ENCODE data around the gene ZNF831.

Gene ZNF831

DNA sequence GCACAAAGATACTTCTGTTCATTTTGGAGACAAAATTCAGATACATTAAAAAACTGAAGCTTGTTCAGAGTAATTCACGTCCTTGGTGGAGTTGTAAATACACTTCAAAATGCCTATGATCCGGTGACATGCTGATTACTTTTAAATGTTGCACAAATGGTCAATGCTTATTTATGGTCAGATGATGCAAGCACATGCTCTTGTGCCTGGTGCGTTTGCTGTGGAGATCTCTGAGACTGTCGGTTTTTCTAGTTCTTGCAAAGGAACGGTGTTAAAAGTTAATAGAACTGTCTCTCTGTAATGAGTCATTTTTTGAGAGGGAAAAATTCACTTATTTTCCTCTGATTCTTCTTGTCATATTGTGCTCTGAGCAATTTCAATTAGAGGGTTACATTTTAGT, 91.6 kb downstream of the ZNF831 start:
- Histone ChIP-seq H3K27ac (no peak overlapping the region), H3K27me3 (replicated peaks) (no peaks in the 10 kb centered on the region), H3K36me3 (replicated peaks) (no peaks in the 10 kb centered on the region), H3K4me3 (ENCODE audit: low read depth, low read length) (no peak overlapping the region)
- no peak for DNase-seq
- TF ChIP-seq, protein P1, sequence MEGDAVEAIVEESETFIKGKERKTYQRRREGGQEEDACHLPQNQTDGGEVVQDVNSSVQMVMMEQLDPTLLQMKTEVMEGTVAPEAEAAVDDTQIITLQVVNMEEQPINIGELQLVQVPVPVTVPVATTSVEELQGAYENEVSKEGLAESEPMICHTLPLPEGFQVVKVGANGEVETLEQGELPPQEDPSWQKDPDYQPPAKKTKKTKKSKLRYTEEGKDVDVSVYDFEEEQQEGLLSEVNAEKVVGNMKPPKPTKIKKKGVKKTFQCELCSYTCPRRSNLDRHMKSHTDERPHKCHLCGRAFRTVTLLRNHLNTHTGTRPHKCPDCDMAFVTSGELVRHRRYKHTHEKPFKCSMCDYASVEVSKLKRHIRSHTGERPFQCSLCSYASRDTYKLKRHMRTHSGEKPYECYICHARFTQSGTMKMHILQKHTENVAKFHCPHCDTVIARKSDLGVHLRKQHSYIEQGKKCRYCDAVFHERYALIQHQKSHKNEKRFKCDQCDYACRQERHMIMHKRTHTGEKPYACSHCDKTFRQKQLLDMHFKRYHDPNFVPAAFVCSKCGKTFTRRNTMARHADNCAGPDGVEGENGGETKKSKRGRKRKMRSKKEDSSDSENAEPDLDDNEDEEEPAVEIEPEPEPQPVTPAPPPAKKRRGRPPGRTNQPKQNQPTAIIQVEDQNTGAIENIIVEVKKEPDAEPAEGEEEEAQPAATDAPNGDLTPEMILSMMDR (IDR thresholded peaks at IDR 0.05; ENCODE audit: low read depth, low read length, missing control alignments): no peak
- in situ Hi-C loops (cut with HindIII; ENCODE audit: low pct_ligation_motif_present, low sequenced_read_pairs): no loop called here

DNA sequence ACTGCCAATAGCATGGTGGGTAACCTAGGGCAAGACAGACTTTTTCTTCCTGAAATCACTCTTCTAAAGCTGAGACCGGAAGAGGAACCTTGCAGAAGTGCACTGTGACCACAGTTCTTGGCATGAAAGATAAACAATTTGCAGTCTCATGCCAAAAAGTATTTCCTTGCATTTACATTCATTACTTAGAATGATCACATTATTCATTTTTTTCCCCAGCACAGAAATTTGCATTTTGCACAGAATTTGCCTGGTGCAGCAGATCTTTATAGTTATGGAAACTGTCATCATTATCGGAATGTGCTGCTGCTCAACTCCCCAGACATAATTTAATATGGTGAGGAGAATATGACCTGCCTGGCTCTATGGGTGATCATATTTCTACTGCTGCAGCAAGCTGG, 94.6 kb downstream of the ZNF831 start:
- Histone ChIP-seq H3K4me3 (ENCODE audit: low read depth, low read length) (no peak overlapping the region), H3K36me3 (replicated peaks) (no peaks in the 10 kb centered on the region), H3K27ac (no peak overlapping the region), H3K27me3 (replicated peaks) (no peaks in the 10 kb centered on the region)
- in situ Hi-C loops (cut with HindIII; ENCODE audit: low pct_ligation_motif_present, low sequenced_read_pairs): no loop called here
- TF ChIP-seq, protein P1 (IDR thresholded peaks at IDR 0.05; ENCODE audit: low read depth, low read length, missing control alignments): no peak
- no peak for DNase-seq

DNA sequence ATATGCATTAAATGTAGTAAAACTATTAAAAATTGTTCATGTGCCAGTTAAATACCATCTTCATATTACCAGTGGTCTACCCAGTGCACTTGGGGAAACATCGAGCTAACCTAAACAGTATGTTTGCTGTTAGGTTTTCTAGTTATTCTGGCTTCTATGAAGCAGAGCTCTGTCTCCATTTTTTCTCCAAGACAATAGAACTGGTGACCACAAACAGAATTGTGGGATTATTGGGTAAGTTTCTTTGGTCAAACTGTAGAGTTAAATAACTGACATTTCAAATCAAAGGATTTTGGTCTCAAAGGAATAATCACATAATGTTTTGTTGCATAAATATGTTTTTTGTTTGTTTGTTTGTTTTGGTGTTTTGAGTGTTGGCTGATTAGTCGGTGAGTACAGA, 96.3 kb downstream of the ZNF831 start:
- Histone ChIP-seq H3K4me3 (ENCODE audit: low read depth, low read length) (no peak overlapping the region), H3K36me3 (replicated peaks) (no peaks in the 10 kb centered on the region), H3K27ac (no peak overlapping the region), H3K27me3 (replicated peaks) (no peaks in the 10 kb centered on the region)
- TF ChIP-seq, protein P1 (IDR thresholded peaks at IDR 0.05; ENCODE audit: low read depth, low read length, missing control alignments): no peak
- in situ Hi-C loops (cut with HindIII; ENCODE audit: low pct_ligation_motif_present, low sequenced_read_pairs): no loop called here
- no peak for DNase-seq

DNA sequence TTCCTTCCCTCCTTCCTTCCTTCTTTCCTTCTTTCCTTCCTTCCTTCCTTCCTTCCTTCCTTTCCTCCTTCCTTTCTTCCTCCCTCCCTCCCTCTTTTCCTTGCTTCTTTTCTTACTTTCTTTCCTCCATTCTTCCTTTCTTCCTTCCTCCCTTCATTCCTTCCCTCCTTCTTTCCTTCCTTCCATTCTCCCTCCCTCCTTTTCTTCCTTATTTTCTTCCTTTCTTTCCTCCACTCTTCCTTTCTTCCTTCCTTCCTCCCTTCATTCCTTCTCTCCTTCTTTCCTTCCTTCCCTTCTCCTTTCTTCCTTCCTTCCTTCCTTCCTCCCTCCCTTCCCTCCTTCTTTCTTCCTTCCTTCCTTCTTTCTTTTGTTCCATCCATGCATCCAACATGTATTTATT, 101.7 kb downstream of the ZNF831 start:
- Histone ChIP-seq H3K36me3 (replicated peaks) (no peaks in the 10 kb centered on the region), H3K27me3 (replicated peaks) (no peaks in the 10 kb centered on the region), H3K27ac (no peak overlapping the region), H3K4me3 (ENCODE audit: low read depth, low read length) (no peak overlapping the region)
- in situ Hi-C loops (cut with HindIII; ENCODE audit: low pct_ligation_motif_present, low sequenced_read_pairs): no loop called here
- TF ChIP-seq, protein P1 (IDR thresholded peaks at IDR 0.05; ENCODE audit: low read depth, low read length, missing control alignments): no peak
- no peak for DNase-seq

DNA sequence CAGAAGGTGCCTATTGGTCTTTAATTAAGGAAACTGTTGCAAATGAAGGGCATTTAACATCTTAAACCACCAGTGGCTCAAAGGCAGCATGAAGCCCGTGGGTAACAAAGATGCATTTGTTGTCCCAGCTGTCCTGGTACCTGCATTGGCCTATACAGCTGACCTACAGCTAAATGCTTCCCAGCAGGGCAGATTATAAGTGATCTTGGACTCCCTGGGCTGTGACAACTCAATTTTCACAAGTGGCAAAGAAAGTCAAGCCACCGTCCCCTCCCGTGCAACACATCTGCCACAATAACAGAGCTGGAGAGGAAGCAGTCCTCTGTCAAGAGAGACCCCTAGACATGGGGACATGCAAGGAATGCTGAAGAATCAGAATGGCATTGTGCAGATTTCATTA, 105.2 kb downstream of the ZNF831 start:
- Histone ChIP-seq H3K4me3 (ENCODE audit: low read depth, low read length) (no peak overlapping the region), H3K27ac (no peak overlapping the region), H3K27me3 (replicated peaks) (no peaks in the 10 kb centered on the region), H3K36me3 (replicated peaks) (no peaks in the 10 kb centered on the region)
- TF ChIP-seq, protein P1 (IDR thresholded peaks at IDR 0.05; ENCODE audit: low read depth, low read length, missing control alignments): no peak
- in situ Hi-C loops (cut with HindIII; ENCODE audit: low pct_ligation_motif_present, low sequenced_read_pairs): no loop called here
- no peak for DNase-seq

DNA sequence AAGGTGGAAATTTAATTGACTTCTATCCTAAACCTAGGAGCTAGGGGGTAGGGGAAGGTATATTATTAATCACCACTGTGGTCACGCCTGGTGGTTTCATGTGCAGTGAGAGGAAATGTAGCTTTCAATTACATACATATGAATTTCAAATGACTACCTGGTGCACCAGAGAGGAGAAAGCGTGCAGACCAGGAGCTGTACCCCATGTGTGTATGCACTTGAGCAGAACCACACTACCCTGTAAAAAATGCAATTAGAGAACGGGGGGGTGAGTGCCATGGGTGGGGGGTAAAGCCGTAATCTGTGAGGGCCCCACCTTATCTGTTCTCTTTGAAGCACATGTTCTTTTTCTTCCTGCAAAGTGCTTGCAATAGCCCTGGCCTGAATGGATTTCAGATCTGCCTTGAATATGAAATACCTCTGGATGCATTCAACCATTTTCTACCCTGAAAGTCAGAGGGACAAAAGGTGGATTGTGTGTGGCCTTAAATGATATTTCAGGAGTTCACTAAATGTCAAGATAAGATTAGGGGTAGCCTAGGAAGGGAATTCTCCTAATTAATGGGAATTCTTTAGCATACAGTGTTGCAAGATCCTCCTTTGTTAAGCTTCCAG, 105.9 kb downstream of the ZNF831 start:
- no peak overlapping the region for H3K27ac ChIP-seq
- no peak for DNase-seq
- H3K27me3 ChIP-seq (replicated peaks): no peaks in the 10 kb centered on the region
- TF ChIP-seq, protein P1 (IDR thresholded peaks at IDR 0.05; ENCODE audit: low read depth, low read length, missing control alignments): no peak
- no peak overlapping the region for H3K4me3 ChIP-seq (ENCODE audit: low read depth, low read length)
- H3K36me3 ChIP-seq (replicated peaks): no peaks in the 10 kb centered on the region
- in situ Hi-C loops (cut with HindIII; ENCODE audit: low pct_ligation_motif_present, low sequenced_read_pairs): no loop called here

Data from brain microvascular endothelial cell (primary cell).